Activated CD8-positive, alpha-beta memory T cell treated with anti-CD3 and anti-CD28 coated beads for 36 hours (primary cell): Measurements from ENCODE around the gene CTSL. TPM values are rescaled to one million over a fixed set of nuclear protein-coding genes. Genes with fewer than 3 reads are reported as not detected.

Experiments used
- CTCF ChIA-PET: fragments of 350-600 bp; sonication (Branson Sonifier 250); formaldehyde crosslinking; loops from one replicate; lab custom pipeline; 2021; ENCODE audit warnings: antibody characterized with exemption; lab: Charles Lee
- POLR2A ChIA-PET: fragments of 350-600 bp; sonication (Branson Sonifier 250); formaldehyde crosslinking; loops from one replicate; lab custom pipeline; 2021; ENCODE audit warnings: antibody characterized with exemption; lab: Charles Lee
- total RNA-seq, 2 experiments: library from RNA; stranded (reverse); gene quantifications; one replicate each; pipeline ENCODE4 v1.2.3, GENCODE V29; 2021

CTSL gene
- total RNA-seq, 2 experiments from 2014 or later: 1.8 to 1.9 TPM

GRCh38 chr9:87698069-87698809, 27.7 kb upstream of the CTSL start:
- POLR2A ChIA-PET: no interaction called here
- CTCF ChIA-PET: no interaction called here

- ChIA-PET POLR2A (no interaction called here), CTCF (interaction anchor here (0.7 kb wide), 1 partner anchor 15 kb away, joined by 3 read pairs; no protein-coding TSS in a partner anchor)
These were observed 26.1 kb upstream of the CTSL start for GRCh38 chr9:87699835-87700234.

DNA sequence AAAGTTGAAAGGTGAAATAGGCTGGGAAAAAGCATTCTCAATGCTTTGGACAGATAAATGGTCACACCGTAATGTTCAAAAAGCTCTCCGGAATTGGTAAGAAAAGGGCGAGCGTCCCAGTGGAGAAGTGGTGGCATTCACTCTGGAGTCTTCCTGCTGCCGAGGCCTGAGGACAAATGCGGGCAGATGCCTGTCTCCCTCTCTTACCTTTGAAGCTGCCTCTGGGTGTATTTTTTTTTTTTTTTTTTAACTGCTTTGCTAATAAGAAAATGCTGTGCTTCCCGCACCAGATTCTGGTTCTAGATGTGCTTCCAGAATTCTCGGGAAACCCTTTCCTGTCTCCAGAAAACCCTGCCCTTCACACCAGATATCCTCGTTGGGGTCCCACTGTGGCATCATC, 24.4 kb upstream of the CTSL start:
- ChIA-PET POLR2A (no interaction called here), CTCF (no interaction called here)

DNA sequence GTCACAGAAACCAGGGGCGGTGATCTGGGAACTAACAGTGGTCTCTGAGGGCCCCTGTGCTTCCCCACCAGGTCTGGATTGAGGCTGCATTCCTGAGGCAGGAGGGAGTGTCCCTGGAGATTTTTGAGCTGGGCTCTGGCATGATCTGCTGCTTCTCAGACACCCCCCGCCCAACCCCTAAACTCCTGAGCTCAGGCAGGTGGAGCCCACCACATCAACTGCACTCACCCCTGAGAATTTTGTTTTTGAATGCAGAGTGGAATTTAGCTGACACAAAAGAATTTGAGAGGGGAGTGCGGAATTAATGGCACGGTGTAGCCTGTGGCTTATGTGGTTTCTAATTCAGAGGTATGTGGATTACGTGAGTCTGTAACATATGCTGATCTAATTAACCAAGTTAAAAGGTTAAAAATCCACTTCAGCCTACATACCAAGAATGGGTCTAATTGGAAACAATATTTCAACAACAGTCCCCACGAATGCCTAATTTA, 23.9 kb upstream of the CTSL start:
- POLR2A ChIA-PET: no interaction called here
- CTCF ChIA-PET: no interaction called here

GRCh38 chr9:87702921-87703320, 23.0 kb upstream of the CTSL start:
- POLR2A ChIA-PET: no interaction called here
- CTCF ChIA-PET: no interaction called here

- CTCF ChIA-PET: no interaction called here
- POLR2A ChIA-PET: no interaction called here
These were observed 22.2 kb upstream of the CTSL start for GRCh38 chr9:87703636-87704276.

DNA sequence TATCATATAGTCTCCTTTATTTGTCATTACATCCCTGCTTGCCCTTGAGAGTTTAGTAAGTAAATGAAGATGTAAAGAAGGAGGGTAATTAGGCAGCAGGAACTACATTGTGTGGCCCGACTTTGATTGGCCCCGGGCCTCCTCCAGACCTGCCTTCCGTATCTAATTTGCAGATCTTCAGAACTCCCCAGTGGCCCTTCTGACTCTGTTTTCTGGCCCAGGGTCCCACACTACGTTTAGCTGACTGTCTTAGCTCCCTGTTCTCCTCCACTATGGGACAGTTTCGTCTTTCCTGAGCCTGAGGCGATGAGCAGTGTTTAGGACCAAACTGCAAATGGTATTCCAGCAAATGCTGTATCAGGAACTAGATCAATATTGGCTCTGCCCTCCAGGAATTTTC, 21.6 kb upstream of the CTSL start:
- CTCF ChIA-PET: no interaction called here
- POLR2A ChIA-PET: no interaction called here

DNA sequence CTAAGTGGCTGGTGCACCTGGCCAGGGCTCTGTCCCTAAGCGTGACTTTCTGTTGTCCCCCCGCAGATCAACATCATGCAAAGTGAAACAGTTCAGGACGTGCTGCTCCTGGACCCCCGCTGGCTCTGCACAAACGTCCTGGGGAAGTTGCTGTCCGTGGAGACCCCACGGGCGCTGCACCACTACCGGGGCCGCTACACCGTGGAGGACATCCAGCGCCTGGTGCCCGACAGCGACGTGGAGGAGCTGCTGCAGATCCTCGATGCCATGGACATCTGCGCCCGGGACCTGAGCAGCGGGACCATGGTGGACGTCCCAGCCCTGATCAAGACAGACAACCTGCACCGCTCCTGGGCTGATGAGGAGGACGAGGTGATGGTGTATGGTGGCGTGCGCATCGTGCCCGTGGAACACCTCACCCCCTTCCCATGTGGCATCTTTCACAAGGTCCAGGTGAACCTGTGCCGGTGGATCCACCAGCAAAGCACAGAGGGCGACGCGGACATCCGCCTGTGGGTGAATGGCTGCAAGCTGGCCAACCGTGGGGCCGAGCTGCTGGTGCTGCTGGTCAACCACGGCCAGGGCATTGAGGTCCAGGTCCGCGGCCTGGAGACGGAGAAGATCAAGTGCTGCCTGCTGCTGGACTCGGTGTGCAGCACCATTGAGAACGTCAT, 19.7 kb upstream of the CTSL start:
- POLR2A ChIA-PET: no interaction called here
- CTCF ChIA-PET: no interaction called here

DNA sequence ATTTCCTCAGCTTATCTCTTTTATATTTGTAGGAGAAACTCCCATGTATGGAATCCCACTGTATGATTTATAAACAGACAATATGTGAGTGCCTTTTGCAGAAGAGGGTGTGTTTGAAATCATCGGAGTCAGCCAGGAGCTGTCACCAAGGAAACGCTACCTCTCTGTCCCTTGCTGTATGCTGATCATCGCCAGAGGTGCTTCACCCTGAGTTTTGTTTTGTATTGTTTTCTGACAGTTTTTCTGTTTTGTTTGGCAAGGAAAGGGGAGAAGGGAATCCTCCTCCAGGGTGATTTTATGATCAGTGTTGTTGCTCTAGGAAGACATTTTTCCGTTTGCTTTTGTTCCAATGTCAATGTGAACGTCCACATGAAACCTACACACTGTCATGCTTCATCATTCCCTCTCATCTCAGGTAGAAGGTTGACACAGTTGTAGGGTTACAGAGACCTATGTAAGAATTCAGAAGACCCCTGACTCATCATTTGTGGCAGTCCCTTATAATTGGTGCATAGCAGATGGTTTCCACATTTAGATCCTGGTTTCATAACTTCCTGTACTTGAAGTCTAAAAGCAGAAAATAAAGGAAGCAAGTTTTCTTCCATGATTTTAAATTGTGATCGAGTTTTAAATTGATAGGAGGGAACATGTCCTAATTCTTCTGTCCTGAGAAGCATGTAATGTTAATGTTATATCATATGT, 18.0 kb upstream of the CTSL start:
- POLR2A ChIA-PET: no interaction called here
- CTCF ChIA-PET: no interaction called here

GRCh38 chr9:87708546-87708945, 17.4 kb upstream of the CTSL start:
- ChIA-PET POLR2A (no interaction called here), CTCF (no interaction called here)

DNA sequence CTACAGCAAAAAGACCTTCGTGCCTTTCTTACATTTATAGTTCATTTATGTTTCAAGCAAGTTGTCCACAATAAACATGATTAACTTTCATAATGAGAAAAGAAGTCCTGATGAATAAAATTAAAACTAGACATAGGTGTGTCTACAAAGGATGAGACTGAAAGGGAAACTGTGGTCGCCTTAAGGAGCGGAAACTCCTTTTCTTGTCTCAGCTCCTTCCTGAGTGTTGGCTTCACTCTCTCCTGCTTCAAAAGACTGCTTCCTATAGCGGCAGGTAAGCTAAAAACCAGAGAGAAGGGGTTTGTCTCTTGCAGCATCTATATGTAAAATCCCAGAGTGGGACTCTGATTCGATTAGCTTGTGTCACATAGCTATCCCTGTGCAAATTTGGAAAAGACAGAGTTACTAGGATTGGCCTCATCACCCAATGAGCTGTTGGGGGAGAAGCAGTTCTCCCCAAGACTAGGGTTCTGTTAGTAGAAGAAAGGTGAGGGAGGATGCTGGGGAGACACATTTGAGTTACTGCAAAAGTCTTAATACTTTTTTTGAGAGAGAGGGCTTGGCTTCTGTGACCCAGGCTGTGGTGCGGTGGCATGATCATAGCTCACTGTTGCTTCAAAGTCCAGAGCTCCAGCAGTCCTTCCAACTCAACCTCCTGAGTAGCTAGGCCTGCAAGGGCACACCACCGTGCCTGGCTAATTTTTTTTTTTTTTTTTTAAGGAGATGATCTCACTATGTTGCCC, 16.8 kb upstream of the CTSL start:
- POLR2A ChIA-PET: no interaction called here
- CTCF ChIA-PET: no interaction called here

- CTCF ChIA-PET: no interaction called here
- POLR2A ChIA-PET: no interaction called here
These were observed 15.5 kb upstream of the CTSL start for GRCh38 chr9:87710443-87710842.

GRCh38 chr9:87711857-87712800, 13.8 kb upstream of the CTSL start:
- POLR2A ChIA-PET: no interaction called here
- CTCF ChIA-PET: no interaction called here

DNA sequence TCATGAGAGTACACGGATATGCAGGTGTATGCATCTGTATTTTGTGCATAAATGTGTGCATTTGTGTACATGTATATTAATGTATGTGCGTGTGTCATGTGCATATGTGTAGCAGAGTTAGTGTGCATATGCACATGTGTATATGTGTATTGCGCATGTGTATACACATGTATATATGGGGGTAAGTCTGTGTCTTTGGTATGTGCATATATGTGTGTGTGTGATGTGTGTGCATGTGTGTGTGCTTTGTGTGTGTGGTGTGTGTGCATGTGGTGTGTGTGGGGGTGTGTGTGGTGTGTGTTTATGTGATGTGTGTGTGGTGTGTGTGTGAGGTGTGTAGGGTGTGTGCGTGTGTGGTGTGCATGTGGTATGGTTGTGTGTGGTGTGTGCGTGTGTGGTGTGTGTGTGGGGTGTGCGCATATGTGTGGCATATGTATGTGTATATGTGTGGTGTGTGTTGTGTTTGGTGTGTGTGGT, 13.1 kb upstream of the CTSL start:
- CTCF ChIA-PET: no interaction called here
- POLR2A ChIA-PET: no interaction called here

GRCh38 chr9:87713278-87713987, 12.5 kb upstream of the CTSL start:
- POLR2A ChIA-PET: no interaction called here

GRCh38 chr9:87713988-87714330, 12.0 kb upstream of the CTSL start:
- POLR2A ChIA-PET: no interaction called here

More at GRCh38 chr9:87713278-87713987, 12.5 kb upstream of the CTSL start:
- CTCF ChIA-PET: no interaction called here

GRCh38 chr9:87714819-87715218, 11.1 kb upstream of the CTSL start:
- CTCF ChIA-PET: interaction anchor here (0.6 kb wide), 1 partner anchor 15 kb away, joined by 3 read pairs; no protein-coding TSS in a partner anchor
- POLR2A ChIA-PET: no interaction called here

More at GRCh38 chr9:87713988-87714330, 12.0 kb upstream of the CTSL start:
- CTCF ChIA-PET: no interaction called here
